GM13976 (cell line): Measurements from ENCODE around the gene GPR39.

Experiments
- DNase-seq: peaks from one replicate; pipeline ENCODE4 v3.0.0; 2012; ENCODE audit warnings: low spot score
- in situ Hi-C: fragments of 300-500 bp; cut with MboI; formaldehyde crosslinking; loops from one replicate; pipeline ENCODE4 v1.12.0; 2022; ENCODE audit warnings: low sequenced_read_pairs, mixed read lengths, inconsistent platforms; ENCODE audit not compliant: unreplicated experiment
- TF ChIP-seq, protein P1 (sequence below): IDR thresholded peaks from 2 replicates; pipeline ENCODE4 v1.5.1; 2012; ENCODE audit warnings: borderline replicate concordance, mild to moderate bottlenecking; ENCODE audit not compliant: insufficient read depth; ENCODE audit errors: extremely low read depth, missing control alignments, control extremely low read depth

GPR39 gene

DNA sequence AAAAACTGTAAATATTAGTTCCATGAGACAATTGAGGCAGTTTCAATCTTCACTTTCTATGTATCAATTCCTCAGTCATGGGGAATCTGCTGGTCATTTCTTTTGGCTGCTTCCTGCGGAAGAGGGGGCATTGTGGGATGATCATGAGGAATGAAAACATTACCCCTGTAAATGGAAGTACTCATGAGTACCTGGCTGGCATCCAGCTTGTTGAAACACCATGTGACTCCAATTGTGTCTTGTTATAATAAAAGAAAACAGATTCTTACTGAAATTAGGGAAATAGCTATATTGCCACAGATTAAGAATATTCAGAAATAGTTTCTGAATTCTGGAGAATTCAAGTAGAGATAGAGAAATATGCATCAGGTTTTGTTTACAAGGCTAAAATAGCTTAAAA, 41.6 kb upstream of the GPR39 start:
- in situ Hi-C loops, result no loop called here
- DNase-seq, result no peak
- TF ChIP-seq, protein P1, sequence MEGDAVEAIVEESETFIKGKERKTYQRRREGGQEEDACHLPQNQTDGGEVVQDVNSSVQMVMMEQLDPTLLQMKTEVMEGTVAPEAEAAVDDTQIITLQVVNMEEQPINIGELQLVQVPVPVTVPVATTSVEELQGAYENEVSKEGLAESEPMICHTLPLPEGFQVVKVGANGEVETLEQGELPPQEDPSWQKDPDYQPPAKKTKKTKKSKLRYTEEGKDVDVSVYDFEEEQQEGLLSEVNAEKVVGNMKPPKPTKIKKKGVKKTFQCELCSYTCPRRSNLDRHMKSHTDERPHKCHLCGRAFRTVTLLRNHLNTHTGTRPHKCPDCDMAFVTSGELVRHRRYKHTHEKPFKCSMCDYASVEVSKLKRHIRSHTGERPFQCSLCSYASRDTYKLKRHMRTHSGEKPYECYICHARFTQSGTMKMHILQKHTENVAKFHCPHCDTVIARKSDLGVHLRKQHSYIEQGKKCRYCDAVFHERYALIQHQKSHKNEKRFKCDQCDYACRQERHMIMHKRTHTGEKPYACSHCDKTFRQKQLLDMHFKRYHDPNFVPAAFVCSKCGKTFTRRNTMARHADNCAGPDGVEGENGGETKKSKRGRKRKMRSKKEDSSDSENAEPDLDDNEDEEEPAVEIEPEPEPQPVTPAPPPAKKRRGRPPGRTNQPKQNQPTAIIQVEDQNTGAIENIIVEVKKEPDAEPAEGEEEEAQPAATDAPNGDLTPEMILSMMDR, result no peak

DNA sequence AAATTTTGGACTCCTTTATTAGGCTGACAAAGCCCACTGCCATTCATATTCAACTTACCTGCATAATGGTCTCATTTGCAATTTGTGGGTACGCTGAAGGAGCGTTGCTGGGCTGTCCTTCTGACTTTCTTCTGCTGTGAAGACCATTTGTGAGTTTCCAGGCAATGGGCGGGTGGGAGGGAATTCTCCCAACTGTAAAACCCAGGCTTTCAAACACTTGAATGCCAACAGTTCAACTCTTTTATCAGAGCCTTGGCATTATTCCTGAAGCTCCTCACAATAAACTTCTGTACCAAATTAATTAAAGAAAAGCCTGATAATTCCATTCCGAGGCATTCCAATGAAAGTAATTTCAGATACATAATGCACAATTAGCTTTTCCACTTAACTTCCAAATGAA, 35.2 kb upstream of the GPR39 start:
- DNase-seq, result no peak
- in situ Hi-C loops, result no loop called here
- TF ChIP-seq, protein P1, result no peak

DNA sequence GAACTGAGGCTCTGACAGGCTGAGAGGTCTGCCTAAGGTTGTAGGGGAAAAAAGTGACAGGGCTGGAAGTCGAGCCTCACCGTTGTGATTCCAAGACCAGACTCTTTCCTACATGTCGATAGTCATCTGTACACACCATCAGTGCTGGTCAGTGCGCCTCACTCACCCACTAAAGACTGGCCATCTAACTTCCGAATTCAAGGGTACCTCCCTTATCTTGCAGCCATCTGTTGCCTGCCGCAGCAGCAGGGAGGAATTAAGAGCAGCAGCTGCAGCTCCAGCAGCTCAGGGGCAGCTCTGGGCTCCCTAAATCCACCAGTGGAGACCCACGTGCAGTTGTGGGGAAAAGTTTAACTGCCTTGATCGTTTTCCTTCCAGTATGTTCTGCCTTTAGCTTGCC, 32.6 kb upstream of the GPR39 start:
- TF ChIP-seq, protein P1, result no peak
- DNase-seq, result no peak
- in situ Hi-C loops, result no loop called here

DNA sequence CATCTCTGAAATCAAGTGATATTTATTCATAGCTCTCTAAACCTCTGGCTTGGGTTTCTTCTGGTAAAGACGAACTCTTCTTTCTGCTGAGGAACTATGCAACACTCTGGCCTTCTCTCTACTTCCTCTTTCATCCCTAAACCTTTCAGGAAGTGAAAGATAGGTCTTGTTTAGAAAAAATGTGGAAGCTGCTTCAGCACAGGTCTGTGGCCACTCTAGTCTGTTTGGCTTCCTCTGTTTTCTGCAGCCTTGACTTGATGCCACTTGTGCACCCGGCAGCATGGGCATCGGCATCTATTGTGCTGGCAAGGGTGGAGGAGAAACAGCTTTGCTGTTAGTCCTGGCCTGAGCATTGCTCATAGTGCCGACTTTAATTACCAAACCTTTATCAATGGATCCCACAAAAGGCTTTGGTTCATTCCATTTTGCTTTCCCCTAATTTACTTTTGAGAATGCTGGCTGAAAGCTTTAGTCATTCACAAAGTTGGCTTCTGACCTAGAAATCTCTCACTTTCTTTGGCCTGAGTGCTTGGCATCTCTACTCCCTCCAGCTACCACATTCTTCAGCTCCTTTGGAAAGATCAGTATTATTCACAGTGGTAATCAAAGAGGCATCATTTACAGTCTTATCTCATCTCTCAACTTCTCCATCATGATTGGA, 32.0 kb upstream of the GPR39 start:
- TF ChIP-seq, protein P1, result no peak
- in situ Hi-C loops, result no loop called here
- no peak for DNase-seq

DNA sequence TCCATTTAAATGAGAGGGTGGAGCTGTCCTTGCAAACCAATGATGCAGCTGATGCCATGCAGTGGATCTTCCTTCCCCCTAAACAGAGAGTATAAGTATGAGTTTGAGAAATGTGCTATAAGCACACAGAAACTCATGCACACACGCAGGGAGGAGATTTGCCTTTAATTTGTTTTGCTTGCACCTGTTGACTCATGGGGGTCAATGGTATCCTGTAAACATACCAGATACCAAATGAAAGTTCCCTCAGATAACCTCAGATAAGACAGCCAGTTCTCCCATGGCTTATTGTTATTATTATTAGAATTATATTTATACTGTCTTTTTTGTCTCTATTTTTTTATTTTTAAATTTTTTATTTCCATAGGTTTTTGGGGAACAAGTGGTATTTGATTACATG, 29.5 kb upstream of the GPR39 start:
- in situ Hi-C loops, result no loop called here

DNA sequence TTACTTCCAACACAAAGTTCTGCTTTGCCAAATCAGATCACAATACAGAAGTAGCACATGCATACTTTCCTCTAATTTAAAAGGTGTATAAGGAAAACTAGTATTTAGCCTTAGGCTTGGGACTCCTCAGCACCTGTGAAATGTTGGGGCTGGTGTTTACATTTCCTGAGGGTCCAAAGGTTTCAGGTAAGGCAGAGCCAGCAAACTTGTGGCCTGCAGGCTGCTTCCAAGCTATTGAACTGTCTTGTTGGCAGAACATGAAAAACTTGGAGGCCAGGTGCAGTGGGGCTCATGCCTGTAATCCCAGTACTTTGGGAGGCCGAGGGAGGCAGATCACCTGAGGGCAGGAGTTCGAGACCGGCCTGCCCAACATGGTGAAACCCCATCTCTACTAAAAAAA, 26.5 kb upstream of the GPR39 start:
- in situ Hi-C loops, result no loop called here
- no peak for DNase-seq
- TF ChIP-seq, protein P1, result no peak

More for the DNA sequence above, 29.5 kb upstream of the GPR39 start:
- TF ChIP-seq, protein P1, result no peak
- DNase-seq, result no peak

DNA sequence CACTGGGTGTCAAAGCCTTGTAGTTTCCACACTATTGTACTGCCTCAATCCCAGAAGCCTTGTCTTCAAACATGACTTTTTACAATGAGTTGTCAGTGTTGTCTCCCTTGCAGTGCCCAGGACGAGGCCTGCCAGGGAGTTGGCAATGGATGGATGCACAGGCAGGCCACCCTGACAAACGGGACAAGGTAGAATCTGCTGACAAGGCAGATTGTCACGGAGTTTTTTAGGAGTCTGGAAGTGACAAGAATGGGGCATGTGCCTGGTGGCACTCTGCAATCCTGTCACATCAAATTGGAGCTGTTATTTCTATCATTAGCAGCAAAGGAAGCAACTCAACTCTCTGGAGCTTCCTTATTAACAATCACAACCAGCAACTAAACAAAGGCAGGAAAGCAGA, 25.2 kb upstream of the GPR39 start:
- no peak for DNase-seq
- TF ChIP-seq, protein P1, result no peak
- in situ Hi-C loops, result no loop called here
